GM20000 (cell line): Measurements from ENCODE around the gene KLHDC3.
A peak's percentile ranks its signal among the peaks of the same experiment; 100 is the strongest.

Experiments
- DNase-seq: peaks from one replicate; pipeline ENCODE4 v3.0.0; 2012; ENCODE audit warnings: low spot score
- TF ChIP-seq, protein P1 (sequence below): IDR thresholded peaks from 2 replicates; pipeline ENCODE4 v1.5.1; 2012; ENCODE audit warnings: mild to moderate bottlenecking, control low read depth; ENCODE audit errors: extremely low read depth, missing control alignments

The KLHDC3 gene

DNA sequence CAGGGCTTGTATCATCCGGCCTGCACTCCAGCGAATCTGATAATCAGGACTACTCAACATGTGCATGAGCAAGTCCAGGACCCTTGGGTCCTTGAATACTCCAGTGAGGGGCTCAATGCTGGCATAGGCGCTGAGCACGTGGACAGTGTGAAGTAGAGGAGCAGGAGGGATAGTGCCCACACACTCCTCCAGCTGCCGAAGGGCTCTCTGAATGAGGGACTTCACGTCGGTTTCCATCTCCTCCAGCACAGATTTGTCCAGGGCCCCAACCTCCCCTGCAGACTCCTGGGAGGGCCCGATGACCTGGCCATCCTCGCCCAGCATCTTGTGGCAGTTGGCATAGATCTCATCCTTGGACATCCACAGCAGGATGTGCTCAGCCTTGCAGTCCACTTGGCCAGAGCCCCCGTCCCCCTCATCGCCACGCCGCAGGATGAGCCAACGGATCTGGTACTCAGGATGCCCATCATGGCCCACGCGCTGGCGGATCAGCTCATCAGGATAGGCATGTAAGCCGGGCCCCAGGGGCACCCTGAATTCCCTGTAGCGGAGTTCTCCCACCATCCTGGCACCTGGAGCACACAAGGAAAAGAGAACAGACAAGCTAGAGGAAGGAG, 38.3 kb downstream of the KLHDC3 start:
- TF ChIP-seq, protein P1, sequence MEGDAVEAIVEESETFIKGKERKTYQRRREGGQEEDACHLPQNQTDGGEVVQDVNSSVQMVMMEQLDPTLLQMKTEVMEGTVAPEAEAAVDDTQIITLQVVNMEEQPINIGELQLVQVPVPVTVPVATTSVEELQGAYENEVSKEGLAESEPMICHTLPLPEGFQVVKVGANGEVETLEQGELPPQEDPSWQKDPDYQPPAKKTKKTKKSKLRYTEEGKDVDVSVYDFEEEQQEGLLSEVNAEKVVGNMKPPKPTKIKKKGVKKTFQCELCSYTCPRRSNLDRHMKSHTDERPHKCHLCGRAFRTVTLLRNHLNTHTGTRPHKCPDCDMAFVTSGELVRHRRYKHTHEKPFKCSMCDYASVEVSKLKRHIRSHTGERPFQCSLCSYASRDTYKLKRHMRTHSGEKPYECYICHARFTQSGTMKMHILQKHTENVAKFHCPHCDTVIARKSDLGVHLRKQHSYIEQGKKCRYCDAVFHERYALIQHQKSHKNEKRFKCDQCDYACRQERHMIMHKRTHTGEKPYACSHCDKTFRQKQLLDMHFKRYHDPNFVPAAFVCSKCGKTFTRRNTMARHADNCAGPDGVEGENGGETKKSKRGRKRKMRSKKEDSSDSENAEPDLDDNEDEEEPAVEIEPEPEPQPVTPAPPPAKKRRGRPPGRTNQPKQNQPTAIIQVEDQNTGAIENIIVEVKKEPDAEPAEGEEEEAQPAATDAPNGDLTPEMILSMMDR: no peak
- no peak for DNase-seq

DNA sequence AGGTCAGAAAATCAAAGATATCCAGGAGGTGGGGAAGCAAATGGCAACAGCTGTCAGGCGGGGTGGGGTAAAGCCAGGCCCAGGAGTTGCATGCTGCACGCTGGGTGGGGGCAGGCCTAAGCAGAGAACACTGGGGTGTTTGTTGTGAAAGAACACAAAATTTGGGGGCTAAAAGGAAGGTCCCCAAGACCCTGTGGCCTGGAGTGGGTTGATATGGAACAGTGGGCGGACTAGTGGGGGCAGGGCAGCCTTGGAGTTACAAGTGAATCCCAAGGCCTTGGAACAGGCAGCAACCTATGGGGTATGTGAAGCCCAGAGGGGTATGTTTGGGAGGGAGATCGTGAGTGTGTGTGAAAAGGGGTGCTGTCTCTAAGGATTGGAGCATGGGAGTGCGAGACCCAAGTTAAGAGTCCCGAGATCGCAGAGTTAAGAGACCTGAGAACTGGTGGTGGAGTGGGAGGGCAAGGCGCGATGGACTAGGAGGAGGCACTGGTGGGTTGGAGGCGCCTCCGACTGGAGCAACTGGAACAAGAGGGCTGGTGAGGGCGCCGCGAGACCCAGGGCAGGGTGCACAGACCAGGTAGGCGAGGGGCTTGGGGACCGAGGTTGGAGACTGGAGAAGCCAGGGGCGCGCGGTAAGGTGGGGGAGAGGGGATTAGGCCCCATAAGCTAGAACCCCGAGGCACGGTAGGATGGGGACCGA, 38.9 kb downstream of the KLHDC3 start:
- TF ChIP-seq, protein P1: no peak
- DNase-seq: peak; percentile 41

DNA sequence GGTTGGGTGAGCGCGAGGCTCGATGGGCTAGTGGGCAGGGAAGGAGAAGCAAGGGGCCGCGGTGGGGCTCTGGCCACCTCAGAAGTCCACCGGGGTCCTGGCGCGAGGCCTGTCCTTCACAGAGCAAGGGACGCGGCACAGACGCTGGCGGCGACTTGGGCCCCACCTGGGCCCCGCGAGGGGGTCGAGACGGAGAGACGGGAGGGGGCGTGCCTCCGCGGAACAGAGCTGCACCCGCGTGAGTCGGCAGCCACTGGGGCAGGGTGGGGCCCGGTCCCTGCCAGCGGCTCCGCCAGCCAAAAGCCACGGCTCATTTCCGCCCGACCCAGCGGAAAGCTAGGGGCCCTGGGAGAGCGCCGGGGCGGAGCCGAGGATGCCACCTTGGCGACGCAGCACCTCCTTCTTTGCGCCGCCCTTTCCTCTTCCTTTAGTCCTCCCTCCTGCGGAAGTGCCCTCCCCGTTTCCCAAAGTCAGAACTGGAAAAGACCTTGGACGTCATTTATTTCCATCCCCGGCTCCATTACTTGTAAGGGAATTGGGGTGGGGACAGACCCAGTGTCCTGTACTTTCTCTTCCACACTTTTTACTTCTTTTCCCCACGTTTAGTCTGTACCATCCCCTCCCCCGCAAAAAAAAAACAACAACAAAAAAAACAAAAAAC, 39.6 kb downstream of the KLHDC3 start, which contains the start of gene CUL7:
CUL7 (minus strand) TSS at position 307 of the 661 bp plus-strand sequence. CDS start 1,063 bp downstream, outside the sequence.
- peak; percentile 96 for DNase-seq
- TF ChIP-seq, protein P1: no peak

DNA sequence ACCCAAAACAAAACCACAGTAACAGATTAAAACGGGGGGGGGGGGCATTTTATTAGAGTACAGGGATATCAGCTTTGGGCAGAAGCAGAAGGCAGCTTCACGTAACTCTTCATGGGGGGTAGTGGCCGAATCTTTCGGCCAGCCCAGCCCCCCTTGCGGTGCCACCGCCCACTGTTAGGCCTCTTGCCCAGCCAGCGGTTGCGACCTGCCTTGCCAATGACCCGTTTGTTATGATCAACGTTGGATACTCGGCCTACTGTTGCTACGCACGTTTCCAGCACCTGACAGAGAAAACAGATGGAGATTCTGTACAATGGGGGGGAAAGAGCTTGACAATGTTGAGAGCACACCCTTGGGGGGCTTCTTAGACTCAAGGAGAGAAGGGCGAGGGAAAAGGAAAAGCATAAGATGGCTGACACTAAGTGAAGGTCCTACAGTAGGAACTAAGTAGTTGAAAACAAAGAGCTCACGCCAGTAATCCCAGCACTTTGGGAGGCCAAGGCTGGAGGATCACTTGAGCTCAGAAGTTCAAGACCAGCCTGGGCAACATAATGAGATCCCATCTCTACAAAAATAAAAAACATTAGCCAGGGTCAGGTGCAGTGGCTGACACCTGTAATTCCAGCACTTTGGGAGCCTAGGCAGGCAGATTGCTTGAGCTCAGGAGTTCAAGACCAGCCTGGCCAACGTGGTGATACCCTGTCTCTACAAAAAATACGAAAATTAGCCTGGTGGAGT, 40.3 kb downstream of the KLHDC3 start:
- TF ChIP-seq, protein P1: no peak
- DNase-seq: no peak

DNA sequence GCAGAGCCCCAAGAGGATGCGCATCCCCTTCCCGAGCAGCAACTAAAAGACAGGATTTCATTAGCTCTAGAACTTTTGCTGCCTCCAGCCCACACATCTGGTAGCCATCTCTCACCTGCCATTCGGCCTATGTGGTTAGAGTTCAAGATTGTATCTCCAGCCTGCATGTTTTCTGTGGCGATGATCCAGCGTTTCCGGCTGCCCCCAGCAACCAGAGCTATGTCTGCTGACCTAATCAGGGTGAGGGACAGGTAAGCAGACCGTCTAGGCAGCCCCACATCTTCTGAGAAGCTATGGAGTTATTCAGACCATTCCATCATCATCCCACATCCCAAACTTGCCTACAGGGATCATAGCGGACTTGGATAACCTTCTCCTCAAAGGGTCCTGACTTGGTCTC, 41.9 kb downstream of the KLHDC3 start:
- TF ChIP-seq, protein P1: no peak
- DNase-seq: no peak

DNA sequence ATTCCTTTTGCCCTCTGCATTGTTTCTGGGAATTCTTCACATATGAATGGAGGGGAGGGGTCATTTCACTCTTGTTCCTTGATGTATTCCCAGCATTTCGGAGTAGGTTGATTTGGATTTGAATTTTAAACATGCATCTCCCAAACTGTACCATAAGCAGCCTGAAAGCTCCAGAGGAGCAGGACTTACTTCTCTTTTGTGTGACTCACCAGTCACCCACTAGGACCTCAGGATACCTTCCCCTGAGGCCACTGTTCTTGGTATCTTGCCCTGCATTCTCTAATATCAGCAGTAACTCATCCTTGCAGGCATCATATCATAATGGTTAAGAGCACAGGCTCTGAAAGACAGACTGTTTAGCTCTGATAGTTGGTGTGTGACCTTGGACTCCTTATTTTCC, 44.5 kb downstream of the KLHDC3 start:
- no peak for DNase-seq
- TF ChIP-seq, protein P1: no peak
